CD4-positive, alpha-beta T cell treated with Interleukin-6 for 4 hours (primary cell): ENCODE measurements around the gene NCAM2.

ENCODE experiments used
- DNase-seq: peaks from one replicate; pipeline ENCODE4 v3.0.0-alpha.2; 2020; ENCODE audit warnings: mixed read lengths

Gene NCAM2

DNA sequence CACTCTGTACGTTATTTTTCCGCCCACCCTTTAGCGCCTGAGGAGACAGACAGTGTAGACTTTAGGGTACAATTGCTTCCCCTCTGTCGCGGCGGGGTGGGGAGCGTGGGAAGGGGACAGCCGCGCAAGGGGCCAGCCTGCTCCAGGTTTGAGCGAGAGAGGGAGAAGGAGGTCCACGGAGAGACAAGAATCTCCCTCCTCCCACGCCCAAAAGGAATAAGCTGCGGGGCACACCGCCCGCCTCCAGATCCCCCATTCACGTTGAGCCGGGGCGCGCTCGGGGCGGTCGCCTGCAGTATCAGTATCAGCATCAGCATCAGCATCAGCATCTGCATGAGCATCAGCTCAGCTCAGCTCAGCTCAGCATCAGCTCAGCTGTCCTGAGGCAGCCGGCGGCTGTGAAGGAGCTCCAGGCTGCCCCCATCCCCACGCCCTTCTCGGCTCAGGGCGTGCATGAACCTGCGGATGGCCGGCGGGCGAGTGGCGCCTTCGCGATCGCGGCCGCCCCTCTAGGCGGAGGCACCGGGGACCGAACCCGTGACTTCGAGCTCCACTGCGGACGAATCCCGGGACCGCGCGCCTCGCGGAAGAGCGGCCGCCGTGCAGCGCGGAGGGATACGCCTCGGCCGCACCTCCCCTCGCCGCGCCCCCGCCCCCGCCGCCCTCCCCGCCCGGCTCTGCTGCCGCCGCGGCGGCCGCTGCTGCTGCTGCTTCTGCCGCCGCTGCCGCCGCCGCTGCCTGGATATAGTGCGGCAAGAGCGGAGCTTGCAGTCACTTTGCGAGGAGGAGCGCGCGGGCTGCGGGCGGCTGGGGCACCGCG is at the start of gene NCAM2:
NCAM2 (plus strand) TSS at position 774 of the 820 bp plus-strand sequence.
- peak; percentile 64 for DNase-seq

DNA sequence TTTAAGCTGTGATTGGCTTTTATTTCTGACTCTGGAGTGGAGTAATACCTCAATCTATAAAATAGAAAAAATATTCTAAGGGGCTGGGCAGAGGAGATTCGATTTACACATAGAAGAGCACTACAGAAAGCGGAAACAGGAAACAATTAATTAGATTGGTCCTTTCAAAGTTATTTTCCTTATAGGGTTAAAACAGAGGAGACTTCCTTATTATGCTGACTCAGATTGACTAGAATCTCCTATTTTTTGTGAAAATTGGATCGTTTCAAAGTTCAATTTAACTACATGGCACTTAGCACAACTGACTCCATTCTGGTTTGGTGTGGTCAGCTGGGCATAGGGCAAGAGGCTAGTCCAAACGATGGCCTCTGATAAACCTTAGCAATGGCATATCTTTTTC is 48.3 kb upstream of the NCAM2 start:
- DNase-seq, result no peak

DNA sequence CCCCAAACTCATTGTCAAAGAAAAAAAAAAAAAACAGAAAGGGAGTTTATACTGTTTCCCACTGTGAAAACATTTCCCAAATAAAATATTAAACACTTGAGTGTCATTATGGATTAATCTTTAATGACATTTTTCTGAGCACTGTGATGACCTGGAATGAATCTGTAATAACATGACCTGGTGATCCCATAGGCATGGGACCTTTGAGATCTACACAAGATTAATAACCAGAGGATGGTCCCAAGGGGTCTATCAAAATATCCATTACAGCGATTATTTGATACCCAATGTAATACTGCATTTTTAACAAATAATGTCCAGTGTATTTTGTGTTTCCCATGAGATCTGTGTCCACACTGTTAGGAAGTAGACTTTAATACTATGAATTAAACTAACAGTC is 32.4 kb upstream of the NCAM2 start:
- DNase-seq, result no peak

DNA sequence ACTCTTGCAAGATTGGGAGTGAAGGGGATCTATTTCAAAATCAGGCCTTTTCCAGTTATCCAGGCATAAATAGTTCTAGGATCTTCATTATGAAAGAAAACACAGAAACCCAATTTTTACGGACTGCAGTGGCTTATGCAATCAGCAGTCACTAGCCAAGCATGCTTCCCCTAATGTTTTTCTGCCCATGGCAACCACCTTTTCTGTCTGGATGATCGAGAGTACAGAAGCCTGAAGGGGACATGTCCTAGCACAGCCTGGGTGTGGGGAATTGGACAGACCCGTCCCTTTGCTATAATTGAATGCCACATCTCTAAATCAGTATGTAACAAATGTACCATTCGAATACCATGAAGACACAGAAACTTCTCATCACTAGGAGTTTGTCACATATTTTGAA is 29.8 kb upstream of the NCAM2 start:
- DNase-seq, result no peak

DNA sequence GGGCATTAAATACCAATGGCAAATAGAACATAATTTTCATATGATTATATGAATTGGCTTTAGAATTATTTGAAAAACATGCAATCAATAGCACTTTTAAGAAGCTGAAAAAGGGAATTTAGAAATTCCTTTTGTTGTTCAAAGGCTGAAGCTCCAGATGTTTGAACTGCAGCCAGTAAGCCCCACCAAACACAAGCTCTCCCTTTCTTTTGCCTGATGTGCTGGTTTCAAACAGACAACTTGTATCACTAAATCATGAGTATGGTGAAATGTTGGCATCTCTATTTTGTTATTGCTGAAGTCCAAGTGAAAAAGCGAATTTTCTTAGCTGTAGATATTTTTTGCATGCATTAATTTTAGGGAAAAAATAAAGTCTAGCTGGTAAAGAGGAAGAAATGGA is 27.5 kb upstream of the NCAM2 start:
- no peak for DNase-seq

DNA sequence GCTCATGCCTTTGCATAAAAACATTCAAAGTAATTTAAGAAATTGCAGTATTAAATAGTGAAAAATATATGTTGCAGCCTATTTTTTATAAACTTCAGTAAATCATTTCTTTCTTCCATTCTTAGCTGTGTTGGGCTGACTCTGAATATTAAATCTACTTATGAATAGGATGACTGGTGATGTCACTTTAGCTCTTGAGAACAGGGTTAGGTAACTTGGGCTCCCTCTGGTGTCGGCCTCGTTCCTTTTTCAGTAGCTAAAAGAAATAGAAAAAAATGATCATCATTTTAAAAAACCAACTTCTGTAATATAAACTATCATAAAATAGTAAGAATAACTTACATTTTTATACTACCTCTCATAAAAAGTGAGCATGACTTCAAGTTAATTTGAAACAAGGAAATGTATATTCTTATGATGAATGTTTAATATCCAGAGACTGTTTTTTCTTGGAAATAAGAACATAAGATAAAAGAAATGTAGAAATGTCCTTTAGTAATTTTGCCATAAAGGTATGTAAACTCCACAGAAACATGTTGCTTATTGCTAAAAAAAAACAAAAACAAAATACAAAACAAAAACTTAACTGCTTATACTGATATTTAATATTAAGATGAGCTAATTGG is 26.8 kb upstream of the NCAM2 start:
- DNase-seq, result no peak

DNA sequence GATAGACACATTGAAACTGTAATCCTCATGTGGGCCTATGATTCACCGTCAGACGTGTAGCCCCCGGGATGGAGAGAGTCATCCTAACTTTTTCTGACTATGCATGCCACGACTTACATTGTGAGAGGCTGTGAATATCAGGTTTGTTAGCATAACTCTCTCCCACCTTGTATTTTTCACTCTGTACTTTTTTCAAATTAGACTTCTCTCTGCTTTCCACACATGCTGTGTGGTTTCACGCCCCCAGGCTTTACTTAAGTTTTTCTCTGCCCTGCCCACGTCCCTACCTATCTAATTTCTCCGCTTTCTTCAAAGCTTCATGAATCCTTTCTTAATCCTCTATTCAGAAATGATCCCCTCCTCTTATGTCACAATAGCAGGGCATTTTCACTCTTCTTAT is 3.4 kb upstream of the NCAM2 start:
- DNase-seq, result no peak

DNA sequence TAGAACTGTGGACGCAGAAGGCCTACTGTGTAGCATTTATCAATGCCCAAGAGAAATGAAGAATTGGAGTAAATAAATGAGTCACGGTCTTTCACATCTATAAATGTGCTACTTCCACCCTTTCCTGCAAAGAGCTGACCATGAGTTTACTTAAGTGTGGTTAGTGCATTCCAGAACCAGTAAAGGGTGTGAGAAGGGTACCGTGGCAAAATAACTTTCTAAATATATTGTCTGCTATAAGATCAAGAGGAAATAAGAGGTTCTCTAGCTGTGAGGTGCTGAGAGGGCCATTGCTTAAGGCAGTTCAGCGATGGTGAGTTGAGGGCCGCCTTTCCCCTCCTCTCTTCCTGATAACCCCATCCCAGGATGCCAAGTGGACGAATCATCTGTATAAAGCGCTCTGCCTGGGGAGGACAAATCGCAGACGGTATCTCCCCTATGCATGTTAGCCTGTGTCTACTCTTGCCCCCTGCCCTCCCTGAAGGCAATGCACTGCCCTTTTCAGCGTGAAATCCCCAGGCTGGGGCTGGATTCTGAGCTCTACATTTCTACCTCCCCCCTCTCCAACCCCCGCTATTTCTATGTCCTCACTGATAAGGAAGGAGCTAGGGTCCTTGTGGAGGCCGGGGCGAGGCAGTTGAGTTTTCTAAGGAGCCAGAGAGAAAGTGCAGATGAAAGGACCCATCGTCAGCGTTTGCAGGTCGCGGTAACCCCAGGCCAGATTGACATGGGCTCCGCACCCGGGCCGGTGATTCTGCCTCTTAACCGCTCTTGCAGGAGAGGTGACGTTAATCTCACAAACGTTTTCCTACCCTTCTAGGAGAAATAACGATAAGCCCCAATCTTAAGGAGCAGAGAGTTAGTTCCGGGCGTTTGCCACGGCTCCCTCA is 1.5 kb upstream of the NCAM2 start:
- no peak for DNase-seq

DNA sequence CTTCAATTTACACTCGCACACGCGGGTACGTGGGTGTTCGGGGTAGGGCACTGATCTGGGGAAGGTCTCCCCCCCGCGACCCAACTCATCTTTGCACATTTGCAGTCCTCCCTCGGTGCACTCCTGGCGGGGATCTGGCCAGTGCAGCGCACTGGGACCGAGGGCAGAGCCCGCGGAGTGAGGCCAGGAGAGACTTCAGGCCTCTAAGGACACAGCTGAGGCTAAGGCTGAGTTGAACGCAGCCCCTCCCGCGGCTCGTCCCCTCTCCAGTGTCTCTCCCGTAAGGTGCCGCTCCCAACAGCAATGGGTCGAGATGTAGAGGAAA is 936 bp upstream of the NCAM2 start:
- DNase-seq, result peak; percentile 9

DNA sequence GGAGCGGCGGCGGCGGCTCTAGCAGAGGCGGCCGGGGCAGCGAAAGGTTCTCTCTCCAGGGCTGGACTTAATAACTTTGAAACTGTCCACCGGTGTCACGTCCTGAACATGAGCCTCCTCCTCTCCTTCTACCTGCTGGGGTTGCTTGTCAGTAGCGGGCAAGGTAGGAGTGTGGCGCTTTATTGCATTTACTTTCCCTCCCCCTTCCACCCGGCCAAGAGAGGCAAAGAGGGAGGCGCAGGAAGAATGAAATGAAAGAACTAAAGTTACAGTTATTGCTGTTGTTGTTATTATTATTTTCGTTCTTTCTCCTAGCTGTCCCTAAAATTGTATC is 214 bp downstream of the NCAM2 start:
- DNase-seq, result no peak

DNA sequence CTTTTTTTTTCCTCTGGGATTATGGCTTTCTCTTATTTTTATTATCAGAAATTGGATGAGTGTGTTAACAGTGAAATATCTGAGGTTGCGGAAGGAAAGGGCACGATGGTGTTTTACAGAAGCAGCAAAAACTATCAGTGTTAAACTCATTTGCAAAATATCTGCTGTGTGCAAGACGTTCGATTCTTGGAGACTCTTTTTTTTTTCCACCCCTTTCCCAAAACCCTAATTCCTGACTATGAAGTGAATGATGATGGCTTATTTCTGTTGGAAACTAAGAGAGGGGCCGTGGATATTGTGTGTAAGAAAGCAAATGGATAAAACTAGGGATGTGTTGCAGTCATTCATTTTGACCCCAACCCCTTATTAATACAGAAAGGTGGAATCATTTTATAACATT is 677 bp downstream of the NCAM2 start:
- no peak for DNase-seq

DNA sequence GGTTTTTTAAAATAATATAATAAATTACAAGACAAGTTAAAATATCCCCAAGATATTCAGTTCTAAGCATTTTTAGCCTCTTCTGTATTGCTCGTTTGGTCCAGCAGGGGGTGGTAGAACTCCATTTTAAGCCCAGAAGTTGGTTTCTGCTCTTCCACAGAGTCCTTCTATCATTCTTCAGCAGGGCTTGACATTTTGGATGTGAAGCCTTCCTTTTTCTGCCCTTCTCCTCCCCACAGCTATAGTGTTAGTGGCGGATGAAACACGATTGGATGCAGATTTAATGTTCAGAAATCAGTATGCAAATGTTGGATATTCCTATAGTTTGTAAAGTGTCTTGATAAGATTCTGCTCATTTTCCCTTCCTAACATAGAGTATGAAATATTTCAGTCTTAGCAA is 1.4 kb downstream of the NCAM2 start:
- peak; percentile 14 for DNase-seq

DNA sequence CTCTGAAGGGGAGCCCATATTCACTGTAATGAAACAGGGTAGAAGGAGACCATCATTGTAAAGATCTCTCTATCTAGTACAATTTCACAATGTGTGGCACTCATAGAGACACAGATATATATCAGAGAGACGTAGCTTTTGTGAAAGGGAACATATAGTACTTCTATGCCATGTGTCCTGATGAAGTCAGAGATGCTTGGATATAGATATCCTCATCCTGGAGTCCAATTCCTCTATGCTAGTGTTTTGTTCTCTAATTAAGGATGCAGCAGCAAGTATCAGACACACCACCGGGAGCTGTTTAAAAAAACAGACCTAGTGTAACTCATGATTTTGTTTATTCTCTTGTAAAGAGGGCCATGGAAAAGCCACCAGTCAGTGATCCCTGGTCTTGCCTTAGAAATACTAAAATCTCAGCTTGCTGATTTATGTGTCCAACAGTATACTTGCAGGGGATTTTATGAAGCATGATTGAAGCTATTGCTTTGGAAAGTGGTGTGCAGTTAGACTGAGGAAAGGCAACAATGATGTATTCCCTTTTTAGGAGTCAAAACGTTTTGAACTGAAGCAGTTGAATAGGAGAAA is 2.5 kb downstream of the NCAM2 start:
- DNase-seq, result no peak

DNA sequence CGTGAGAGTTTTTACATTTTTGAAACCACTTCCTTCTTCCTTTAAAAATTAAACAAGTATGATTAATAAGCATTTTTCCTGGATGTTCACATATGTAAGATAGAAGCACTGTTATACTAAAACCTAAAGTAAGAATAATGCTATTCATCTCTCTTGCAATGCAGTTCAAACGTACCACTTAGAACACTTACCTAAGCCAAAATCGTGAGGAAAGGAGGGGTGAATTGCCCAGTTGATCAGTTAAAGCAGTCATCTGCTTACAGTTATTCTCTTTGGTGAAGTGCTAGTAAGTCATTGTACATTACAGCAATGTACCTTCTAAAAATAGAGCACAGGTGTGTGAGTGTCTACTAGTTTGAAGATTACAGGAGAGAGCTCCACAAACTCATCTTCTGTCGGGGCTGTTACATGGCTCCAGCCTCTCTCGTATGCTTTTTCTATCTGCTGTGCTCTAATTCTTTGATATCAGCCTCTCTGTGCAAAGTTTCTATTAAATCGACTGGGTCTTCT is 3.4 kb downstream of the NCAM2 start:
- no peak for DNase-seq

DNA sequence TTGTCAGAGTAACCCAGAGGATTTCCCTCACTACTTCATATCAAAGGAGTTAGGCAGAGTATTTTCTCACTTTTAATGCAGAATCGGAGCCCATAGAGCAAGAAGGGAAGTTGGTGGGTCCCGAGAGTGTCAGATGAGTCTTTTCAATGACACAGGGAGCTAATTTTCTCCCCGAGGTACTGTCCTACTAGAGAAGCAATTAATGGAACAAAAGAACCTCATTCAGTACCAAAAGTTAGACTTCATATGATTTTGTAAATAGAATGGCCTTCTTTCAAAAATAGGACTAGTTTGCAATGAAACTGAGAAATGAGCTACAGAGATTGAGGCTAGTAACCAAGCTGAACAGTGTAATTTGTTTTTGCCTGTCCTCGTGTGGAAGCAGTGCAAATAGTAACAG is 3.9 kb downstream of the NCAM2 start:
- DNase-seq, result no peak

DNA sequence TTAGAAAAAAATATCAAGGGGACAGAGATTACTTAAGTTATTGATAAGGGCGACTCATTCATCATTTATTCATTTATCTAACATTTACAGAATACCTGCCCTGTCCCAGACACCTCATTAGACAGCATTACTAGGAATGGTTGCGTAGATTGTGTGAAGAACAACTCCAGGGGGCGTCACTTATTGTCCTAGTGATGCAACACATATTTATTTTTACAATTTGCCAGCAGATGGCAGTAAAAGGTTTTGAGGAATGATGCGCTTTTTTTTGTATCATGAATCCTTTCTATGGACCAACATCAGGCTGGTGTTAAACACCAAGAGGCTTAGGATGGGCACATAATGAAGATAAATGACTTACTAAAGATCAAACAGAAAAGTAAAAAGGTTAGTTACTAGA is 5.5 kb downstream of the NCAM2 start:
- DNase-seq, result no peak

DNA sequence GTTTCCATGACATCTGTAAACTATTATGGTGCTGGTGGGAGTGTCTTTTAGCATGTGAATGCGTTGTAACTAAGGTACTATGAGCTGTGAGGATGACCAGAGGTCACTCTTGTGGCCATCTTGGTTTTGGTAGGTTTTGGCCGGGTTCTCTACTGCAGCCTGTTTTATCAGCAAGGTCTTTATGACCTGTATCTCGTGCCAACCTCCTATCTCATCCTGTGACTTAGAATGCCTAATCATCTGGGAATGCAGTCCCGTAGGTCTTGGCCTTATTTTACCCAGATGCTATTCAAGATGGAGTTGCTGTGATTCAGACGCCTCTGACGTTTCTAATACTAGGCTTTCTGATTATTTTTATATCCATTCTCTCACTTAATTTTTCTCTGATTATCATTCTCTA is 9.4 kb downstream of the NCAM2 start:
- no peak for DNase-seq

DNA sequence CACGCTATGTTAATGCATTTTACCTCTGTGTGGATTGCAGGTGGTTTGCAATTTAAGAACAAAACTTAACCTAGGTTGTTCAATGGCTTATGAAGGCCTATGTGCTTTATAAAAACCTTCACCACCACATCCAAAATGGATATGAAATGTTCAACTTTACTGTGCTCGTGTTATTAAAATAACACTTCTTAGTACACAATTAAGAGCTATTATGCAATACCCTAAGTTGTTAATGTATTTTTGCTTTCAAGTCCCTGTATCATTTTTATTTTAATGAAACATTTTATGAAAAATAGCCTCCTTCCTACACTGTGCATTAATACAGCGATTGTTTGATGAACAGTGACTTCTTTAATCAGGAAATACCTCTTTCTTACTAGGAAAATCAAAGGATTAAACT is 12.0 kb downstream of the NCAM2 start:
- DNase-seq, result no peak

DNA sequence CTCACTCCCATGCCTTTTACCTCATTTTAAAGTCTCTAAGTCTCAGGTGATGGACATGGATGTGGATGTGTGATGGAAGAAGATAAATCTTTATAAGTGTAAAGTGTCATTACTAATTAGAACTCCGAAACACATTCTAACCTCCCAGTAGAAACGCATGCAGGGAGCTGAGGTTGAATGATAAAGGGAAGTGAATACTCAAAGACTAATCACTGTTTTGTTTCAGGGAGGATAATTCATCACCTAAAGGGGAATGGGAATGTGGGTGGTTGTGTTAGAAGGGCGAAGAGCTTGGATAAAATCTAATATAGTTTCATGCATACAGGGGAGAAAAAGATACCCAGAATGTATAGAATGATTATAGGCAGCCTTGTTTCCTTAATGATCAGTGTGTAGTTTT is 12.5 kb downstream of the NCAM2 start:
- no peak for DNase-seq

DNA sequence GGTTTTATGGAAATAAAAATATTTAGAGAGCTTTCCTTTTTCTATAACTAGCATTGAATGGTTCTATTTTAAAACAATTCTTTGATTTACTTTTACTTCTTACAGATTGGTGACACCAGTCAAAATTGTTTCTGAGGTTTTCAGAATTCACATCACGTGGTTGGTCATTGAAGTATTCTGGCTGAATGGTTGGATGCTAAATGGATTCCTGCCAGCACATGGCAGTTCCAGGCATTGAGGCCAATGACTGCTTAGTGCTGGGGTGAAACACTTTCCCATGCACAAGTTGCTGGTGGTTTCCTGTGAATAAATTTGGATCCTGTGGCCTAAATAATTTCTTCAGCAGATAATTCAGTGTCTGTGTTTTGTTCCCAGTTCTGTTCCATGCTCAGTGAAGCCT is 20.6 kb downstream of the NCAM2 start:
- DNase-seq, result no peak

DNA sequence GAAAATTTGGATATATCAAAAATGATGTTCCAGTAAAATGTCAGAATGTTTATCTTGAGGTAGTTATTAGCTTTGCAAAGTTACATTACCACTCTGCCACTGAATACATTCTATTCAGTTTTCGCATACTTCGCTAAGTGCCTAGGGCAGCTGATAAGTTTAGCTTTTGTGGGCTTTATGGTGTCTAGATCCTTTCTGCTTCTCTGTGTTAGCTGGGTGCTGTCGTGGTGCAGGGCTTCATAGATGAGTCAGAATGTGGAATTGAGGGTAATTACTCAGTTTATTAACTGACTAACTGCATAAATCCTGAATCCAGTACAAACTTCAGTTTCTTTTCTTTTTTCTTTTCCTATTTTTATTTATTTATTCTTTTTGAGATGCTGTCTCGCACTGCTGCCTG is 21.5 kb downstream of the NCAM2 start:
- DNase-seq, result no peak

DNA sequence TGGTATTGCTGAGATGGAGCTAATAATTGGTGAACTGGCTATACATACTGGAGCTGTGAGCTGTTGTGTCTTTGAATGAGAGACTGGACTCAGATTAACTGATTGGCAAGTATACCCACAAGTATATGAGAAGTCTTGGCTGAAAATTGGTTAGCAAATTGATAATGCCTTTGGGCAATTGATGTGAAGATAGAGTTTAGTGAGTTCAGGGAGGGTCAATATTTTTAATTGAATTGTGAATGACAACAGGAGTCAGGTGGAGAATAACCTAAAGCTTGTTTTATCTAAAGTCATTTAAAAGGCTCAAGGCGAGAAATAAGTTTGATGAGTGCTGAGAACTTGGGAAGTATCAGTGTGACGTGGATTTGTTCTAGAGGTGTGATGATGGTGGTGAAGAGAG is 27.5 kb downstream of the NCAM2 start:
- DNase-seq, result no peak

DNA sequence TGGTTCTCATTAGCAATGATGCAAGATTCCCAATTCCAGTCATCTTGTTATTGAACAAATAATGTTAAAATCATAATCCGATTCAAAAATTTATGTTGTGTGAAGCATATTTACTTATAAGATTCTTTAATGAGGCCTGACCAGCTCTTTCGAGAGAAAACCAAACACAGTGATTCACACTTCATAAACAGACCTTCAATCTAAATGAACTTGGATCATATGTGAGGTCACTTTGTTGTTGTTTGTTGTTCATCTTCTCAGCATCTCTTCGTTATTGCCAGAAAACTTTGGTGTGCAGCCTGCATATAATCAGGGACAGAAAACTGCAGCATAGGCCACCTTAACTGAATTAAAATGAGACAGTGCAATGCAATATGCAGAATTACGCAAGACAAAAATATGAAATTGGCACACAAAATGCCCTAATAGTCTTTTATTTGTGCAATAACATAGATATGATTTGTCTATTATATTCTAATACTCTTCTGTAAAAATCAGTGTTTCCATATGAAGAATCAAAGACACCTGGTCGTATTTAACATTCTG is 30.1 kb downstream of the NCAM2 start:
- DNase-seq, result no peak
